Smooth muscle cell (in vitro differentiated cells): ENCODE measurements around the gene ASTN2. TPM values are rescaled to one million over a fixed set of nuclear protein-coding genes. Genes with fewer than 3 reads are reported as not detected.

Source experiments
- DNase-seq: peaks from one replicate; lab custom pipeline; 2025; ENCODE audit not compliant: unreplicated experiment; lab: John Stamatoyannopoulos, UW
- H2AFZ ChIP-seq: fragments of 200-600 bp; sonication (generic); 2 replicates; pipeline ENCODE4 v1.6.0; 2016; ENCODE audit warnings: antibody characterized with exemption, low read depth, mild to moderate bottlenecking
- H3F3A ChIP-seq: fragments of 200-600 bp; sonication (generic); 2 replicates; pipeline ENCODE4 v1.6.0; 2017; ENCODE audit warnings: antibody characterized with exemption, low read depth
- H3K27ac ChIP-seq: fragments of 200-600 bp; sonication (generic); 2 replicates; pipeline ENCODE4 v1.5.1; 2016; ENCODE audit warnings: low read depth, mild to moderate bottlenecking
- H3K27me3 ChIP-seq: fragments of 200-600 bp; sonication (generic); 2 replicates; pipeline ENCODE4 v1.6.1; 2016; ENCODE audit warnings: low read depth, mild to moderate bottlenecking
- H3K36me3 ChIP-seq: fragments of 200-600 bp; sonication (generic); 2 replicates; pipeline ENCODE4 v1.5.1; 2016; ENCODE audit warnings: low read depth
- H3K4me1 ChIP-seq: fragments of 200-600 bp; sonication (generic); 2 replicates; pipeline ENCODE4 v1.5.1; 2016; ENCODE audit warnings: low read depth
- H3K4me2 ChIP-seq: fragments of 200-600 bp; sonication (generic); 2 replicates; pipeline ENCODE4 v1.6.0; 2016; ENCODE audit warnings: mild to moderate bottlenecking
- H3K4me3 ChIP-seq: fragments of 200-600 bp; sonication (generic); 2 replicates; pipeline ENCODE4 v1.5.1; 2016; ENCODE audit warnings: mild to moderate bottlenecking
- H3K79me2 ChIP-seq: fragments of 200-600 bp; sonication (generic); 2 replicates; pipeline ENCODE4 v1.6.0; 2016; ENCODE audit warnings: low read depth, mild to moderate bottlenecking
- H3K9ac ChIP-seq: fragments of 200-600 bp; sonication (generic); 2 replicates; pipeline ENCODE4 v1.6.0; 2016; ENCODE audit warnings: low read depth
- H3K9me3 ChIP-seq: fragments of 200-600 bp; sonication (generic); replicated peaks from 2 replicates; pipeline ENCODE4 v1.5.1; 2016; ENCODE audit warnings: low read depth
- H4K20me1 ChIP-seq: fragments of 200-600 bp; sonication (generic); 2 replicates; pipeline ENCODE4 v1.6.0; 2016; ENCODE audit warnings: low read depth
- CTCF ChIP-seq: fragments of 200-600 bp; sonication (generic); IDR thresholded peaks from 2 replicates; pipeline ENCODE4 v1.5.1; 2017; ENCODE audit warnings: borderline replicate concordance, mild to moderate bottlenecking, antibody characterized with exemption; ENCODE audit not compliant: insufficient read depth, poor library complexity, severe bottlenecking
- WGBS: methylation state at CpG from one replicate; pipeline ENCODE4 v1.1.7; 2016; ENCODE audit warnings: low lambda C conversion rate; 5-methylcytosine and 5-hydroxymethylcytosine counted together
- polyA plus RNA-seq: library from polyadenylated mRNA; unstranded; fragments of >200 nt; fragmentation: Nextera tagmentation; extraction: Ambion mirVana; gene quantifications from 2 replicates; pipeline ENCODE4 v1.2.1, GENCODE V29; 2016
- total RNA-seq: library from RNA; depleted of rRNA; stranded (reverse); fragments of >200 nt; gene quantifications from 2 replicates; pipeline ENCODE4 v1.2.3, GENCODE V29; 2014

Gene ASTN2
- total and polyA plus RNA-seq, 2 experiments from 2014 or later, result 6.5 to 6.7 TPM

GRCh38 chr9:116585204-116585603 lies 829.7 kb downstream of the ASTN2 start:
- no peaks in the 10 kb centered on the region for H3K79me2 ChIP-seq
- no peaks in the 10 kb centered on the region for H3K27me3 ChIP-seq
- H3K36me3 ChIP-seq, result no peaks in the 10 kb centered on the region
- H3K9ac ChIP-seq, result no peak overlapping the region
- no peak for DNase-seq
- H3K4me1 ChIP-seq, result no peaks in the 10 kb centered on the region
- H3K4me2 ChIP-seq, result no peak overlapping the region
- no peak overlapping the region for H3K4me3 ChIP-seq
- no peaks in the 10 kb centered on the region for H3K9me3 ChIP-seq
- H2AFZ ChIP-seq, result no peak overlapping the region
- H3F3A ChIP-seq, result no peaks in the 10 kb centered on the region
- TF ChIP-seq CTCF, result no peak
- H3K27ac ChIP-seq, result no peak overlapping the region
- no peaks in the 10 kb centered on the region for H4K20me1 ChIP-seq

GRCh38 chr9:116580853-116581252 lies 834.0 kb downstream of the ASTN2 start:
- 79% methylated on average over 1 of the region's 1 CpG for WGBS
- H3K4me3 ChIP-seq, result no peak overlapping the region
- no peaks in the 10 kb centered on the region for H4K20me1 ChIP-seq
- no peak overlapping the region for H3K9ac ChIP-seq
- no peak overlapping the region for H3K4me2 ChIP-seq
- no peak overlapping the region for H2AFZ ChIP-seq
- TF ChIP-seq CTCF, result no peak
- no peaks in the 10 kb centered on the region for H3F3A ChIP-seq
- no peaks in the 10 kb centered on the region for H3K9me3 ChIP-seq
- DNase-seq, result no peak
- H3K4me1 ChIP-seq, result no peaks in the 10 kb centered on the region
- no peaks in the 10 kb centered on the region for H3K79me2 ChIP-seq
- H3K27me3 ChIP-seq, result no peaks in the 10 kb centered on the region
- H3K36me3 ChIP-seq, result no peaks in the 10 kb centered on the region
- H3K27ac ChIP-seq, result no peak overlapping the region

- H3K4me3 ChIP-seq, result no peak overlapping the region
Observed at GRCh38 chr9:116576386-116576785, 838.5 kb downstream of the ASTN2 start.

More at GRCh38 chr9:116576386-116576785, 838.5 kb downstream of the ASTN2 start:
- no peak overlapping the region for H2AFZ ChIP-seq
- no peak overlapping the region for H3K27ac ChIP-seq
- H3K4me1 ChIP-seq, result no peaks in the 10 kb centered on the region
- no peak overlapping the region for H3K4me2 ChIP-seq
- peaks cover 6% of the 10 kb centered on the region for H3F3A ChIP-seq
- no peaks in the 10 kb centered on the region for H3K27me3 ChIP-seq
- H3K9me3 ChIP-seq, result no peaks in the 10 kb centered on the region
- no peak for TF ChIP-seq CTCF
- DNase-seq, result no peak
- H3K79me2 ChIP-seq, result no peaks in the 10 kb centered on the region
- H4K20me1 ChIP-seq, result no peaks in the 10 kb centered on the region
- 84% methylated on average over 4 of the region's 4 CpGs for WGBS
- H3K9ac ChIP-seq, result no peak overlapping the region
- H3K36me3 ChIP-seq, result no peaks in the 10 kb centered on the region
